HEK293 (cell line): ENCODE results near the gene DPM2.

ENCODE experiments used
- CTCF ChIA-PET: fragments of 350-600 bp; formaldehyde crosslinking; extraction: SDS; loops from one replicate; lab custom pipeline; 2021; ENCODE audit warnings: antibody characterized with exemption; lab: Yijun Ruan, JAX
- POLR2A ChIA-PET: fragments of 300-600 bp; formaldehyde crosslinking; extraction: SDS; loops from one replicate; lab custom pipeline; 2020; ENCODE audit warnings: antibody characterized with exemption, inconsistent platforms; lab: Yijun Ruan, JAX
- H3K27ac ChIP-seq: fragments of 200-500 bp; sonication (Bioruptor generic); 2 replicates; pipeline ENCODE4 v1.5.1; 2014; ENCODE audit warnings: low read depth, low read length, control low read depth, inconsistent platforms; ENCODE audit errors: extremely low read depth
- H3K36me3 ChIP-seq, 2 experiments: fragments of 200-500 bp in 1 of 2; sonication (Bioruptor generic) in 1 of 2; 1 replicate in 1 of 2; 2 replicates in 1 of 2; pipeline ENCODE4 v1.5.1; 2014 to 2017; ENCODE audit warnings: inconsistent platforms in 2 of 2, low read length in 2 of 2; ENCODE audit not compliant: control insufficient read depth in 2 of 2, insufficient read depth in 1 of 2
- H3K4me1 ChIP-seq: fragments of 200-500 bp; sonication (Bioruptor generic); 2 replicates; pipeline ENCODE4 v1.5.1; 2014; ENCODE audit warnings: mild to moderate bottlenecking, low read length, inconsistent platforms; ENCODE audit not compliant: control insufficient read depth, insufficient read depth
- H3K4me3 ChIP-seq: 2 replicates; pipeline ENCODE4 v1.5.1; 2011; ENCODE audit warnings: low read depth, mild to moderate bottlenecking, control low read depth, low read length, moderate library complexity
- H3K9me3 ChIP-seq: fragments of 200-500 bp; sonication (Bioruptor generic); 2 replicates; pipeline ENCODE4 v1.5.1; 2014; ENCODE audit warnings: low read depth, low read length, inconsistent platforms; ENCODE audit not compliant: control insufficient read depth, insufficient read depth
- GLIS1 ChIP-seq: fragments of 450-650 bp; formaldehyde crosslinking; IDR thresholded peaks from 2 replicates; pipeline ENCODE4 v1.5.1; 2016; ENCODE audit warnings: missing biosample characterization, missing genetic modification characterization
- KLF8 ChIP-seq: fragments of 450-650 bp; formaldehyde crosslinking; IDR thresholded peaks from 2 replicates; pipeline ENCODE4 v1.5.1; 2016; ENCODE audit warnings: missing biosample characterization, missing genetic modification characterization
- OVOL3 ChIP-seq: fragments of 450-650 bp; formaldehyde crosslinking; IDR thresholded peaks from 2 replicates; pipeline ENCODE4 v1.5.1; 2016; ENCODE audit warnings: missing biosample characterization, missing genetic modification characterization
- TCF7L2 ChIP-seq: IDR thresholded peaks from 2 replicates; pipeline ENCODE4 v1.6.1; 2011; ENCODE audit warnings: low read depth, mild to moderate bottlenecking, inconsistent platforms, low read length, moderate library complexity, borderline replicate concordance
- ZBTB1 ChIP-seq: fragments of 450-650 bp; formaldehyde crosslinking; IDR thresholded peaks from 2 replicates; pipeline ENCODE4 v1.5.1; 2016; ENCODE audit warnings: missing biosample characterization, missing genetic modification characterization
- ZBTB49 ChIP-seq: fragments of 450-650 bp; formaldehyde crosslinking; IDR thresholded peaks from 2 replicates; pipeline ENCODE4 v1.5.1; 2016; ENCODE audit warnings: missing biosample characterization, missing genetic modification characterization, low read depth
- ZBTB7A ChIP-seq: fragments of 450-650 bp; formaldehyde crosslinking; IDR thresholded peaks from 2 replicates; pipeline ENCODE4 v1.5.1; 2016; ENCODE audit warnings: low read depth, missing biosample characterization, missing genetic modification characterization
- ZBTB8A ChIP-seq: fragments of 450-650 bp; formaldehyde crosslinking; IDR thresholded peaks from 2 replicates; pipeline ENCODE4 v1.5.1; 2016; ENCODE audit warnings: missing biosample characterization, missing genetic modification characterization
- ZEB2 ChIP-seq: fragments of 450-650 bp; formaldehyde crosslinking; IDR thresholded peaks from 2 replicates; pipeline ENCODE4 v1.5.1; 2016; ENCODE audit warnings: missing biosample characterization, missing genetic modification characterization
- ZFHX2 ChIP-seq: fragments of 450-650 bp; formaldehyde crosslinking; conservative IDR thresholded peaks from 2 replicates; pipeline ENCODE4 v1.5.1; 2016; ENCODE audit warnings: missing biosample characterization, missing genetic modification characterization
- ZFP3 ChIP-seq: fragments of 450-650 bp; formaldehyde crosslinking; IDR thresholded peaks from 2 replicates; pipeline ENCODE4 v1.5.1; 2016; ENCODE audit warnings: low read depth, missing biosample characterization, missing genetic modification characterization
- ZFP41 ChIP-seq: fragments of 450-650 bp; formaldehyde crosslinking; IDR thresholded peaks from 2 replicates; pipeline ENCODE4 v1.5.1; 2016; ENCODE audit warnings: missing biosample characterization, missing genetic modification characterization, borderline replicate concordance
- ZFP69B ChIP-seq: fragments of 450-650 bp; formaldehyde crosslinking; IDR thresholded peaks from 2 replicates; pipeline ENCODE4 v1.5.1; 2016; ENCODE audit warnings: missing biosample characterization, missing genetic modification characterization
- ZIC2 ChIP-seq: fragments of 450-650 bp; formaldehyde crosslinking; IDR thresholded peaks from 2 replicates; pipeline ENCODE4 v1.5.1; 2016; ENCODE audit warnings: missing biosample characterization, missing genetic modification characterization
- ZNF10 ChIP-seq: fragments of 450-650 bp; formaldehyde crosslinking; IDR thresholded peaks from 2 replicates; pipeline ENCODE4 v1.5.1; 2017; ENCODE audit warnings: missing biosample characterization, missing genetic modification characterization
- ZNF2 ChIP-seq: fragments of 450-650 bp; formaldehyde crosslinking; IDR thresholded peaks from 2 replicates; pipeline ENCODE4 v1.5.1; 2016; ENCODE audit warnings: missing biosample characterization, missing genetic modification characterization
- ZNF266 ChIP-seq: fragments of 450-650 bp; formaldehyde crosslinking; IDR thresholded peaks from 2 replicates; pipeline ENCODE4 v1.5.1; 2016; ENCODE audit warnings: missing biosample characterization, missing genetic modification characterization, low read depth
- ZNF335 ChIP-seq: fragments of 450-650 bp; formaldehyde crosslinking; conservative IDR thresholded peaks from 2 replicates; pipeline ENCODE4 v1.5.1; 2016; ENCODE audit warnings: missing biosample characterization, missing genetic modification characterization
- ZNF350 ChIP-seq: fragments of 450-650 bp; formaldehyde crosslinking; IDR thresholded peaks from 2 replicates; pipeline ENCODE4 v1.5.0; 2017; ENCODE audit warnings: missing biosample characterization, mild to moderate bottlenecking, missing genetic modification characterization
- ZNF530 ChIP-seq: fragments of 450-650 bp; formaldehyde crosslinking; IDR thresholded peaks from 2 replicates; pipeline ENCODE4 v1.5.1; 2016; ENCODE audit warnings: low read depth, missing biosample characterization, missing genetic modification characterization
- ZNF600 ChIP-seq: fragments of 450-650 bp; formaldehyde crosslinking; IDR thresholded peaks from 2 replicates; pipeline ENCODE4 v1.5.1; 2016; ENCODE audit warnings: missing biosample characterization, missing genetic modification characterization
- ZNF654 ChIP-seq: fragments of 450-650 bp; formaldehyde crosslinking; IDR thresholded peaks from 2 replicates; pipeline ENCODE4 v1.5.1; 2016; ENCODE audit warnings: low read depth, missing biosample characterization, missing genetic modification characterization
- ZXDB ChIP-seq: fragments of 450-650 bp; formaldehyde crosslinking; IDR thresholded peaks from 2 replicates; pipeline ENCODE4 v1.5.1; 2016; ENCODE audit warnings: missing biosample characterization, missing genetic modification characterization
- TF ChIP-seq, protein P1 (sequence below): fragments of 450-650 bp; formaldehyde crosslinking; IDR thresholded peaks from 2 replicates; pipeline ENCODE4 v1.5.1; 2016; ENCODE audit warnings: missing biosample characterization, missing genetic modification characterization
- TF ChIP-seq, protein P2 (sequence below): fragments of 450-650 bp; formaldehyde crosslinking; IDR thresholded peaks from 2 replicates; pipeline ENCODE4 v1.5.1; 2017; ENCODE audit warnings: missing biosample characterization, mild to moderate bottlenecking, missing genetic modification characterization, moderate library complexity
- TF ChIP-seq, protein P3 (sequence below): fragments of 450-650 bp; formaldehyde crosslinking; IDR thresholded peaks from 2 replicates; pipeline ENCODE4 v1.5.1; 2016; ENCODE audit warnings: missing biosample characterization, missing genetic modification characterization, low read depth

Gene DPM2

DNA sequence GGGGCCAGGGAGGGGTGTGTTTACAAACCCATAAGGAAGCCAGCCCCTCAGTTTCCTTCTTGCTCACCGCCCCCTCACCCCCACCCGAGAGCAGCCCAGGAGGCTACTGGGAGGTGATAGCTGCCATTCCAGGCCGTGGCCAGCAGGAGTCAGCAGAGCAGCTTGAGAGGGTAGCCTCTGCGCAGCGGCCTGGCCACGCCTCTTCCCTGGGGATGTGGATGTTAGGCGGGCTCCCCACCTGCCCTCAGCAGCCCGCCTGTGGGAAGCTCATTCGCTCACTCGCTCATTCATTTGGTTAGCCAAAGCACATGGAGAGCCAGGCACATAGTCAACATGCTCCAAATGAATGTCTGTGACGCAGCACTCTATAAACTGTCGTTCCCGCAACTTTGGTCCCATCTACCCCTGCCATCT is 6.1 kb upstream of the DPM2 start (continued):
- TF ChIP-seq GLIS1 (peak; percentile 63), ZBTB8A (peak; percentile 19; the same call in 1 of the 2 replicates), TCF7L2 (no peak), ZIC2 (tag by site-specific recombination) (0 out of 2 replicates have a peak, but pooled peaks have one; percentile 19), ZNF350 (no peak), ZFHX2 (tag by site-specific recombination) (peak; percentile 52), ZNF10 (tag by site-specific recombination) (no peak), ZBTB49 (tag by site-specific recombination) (no peak)

DNA sequence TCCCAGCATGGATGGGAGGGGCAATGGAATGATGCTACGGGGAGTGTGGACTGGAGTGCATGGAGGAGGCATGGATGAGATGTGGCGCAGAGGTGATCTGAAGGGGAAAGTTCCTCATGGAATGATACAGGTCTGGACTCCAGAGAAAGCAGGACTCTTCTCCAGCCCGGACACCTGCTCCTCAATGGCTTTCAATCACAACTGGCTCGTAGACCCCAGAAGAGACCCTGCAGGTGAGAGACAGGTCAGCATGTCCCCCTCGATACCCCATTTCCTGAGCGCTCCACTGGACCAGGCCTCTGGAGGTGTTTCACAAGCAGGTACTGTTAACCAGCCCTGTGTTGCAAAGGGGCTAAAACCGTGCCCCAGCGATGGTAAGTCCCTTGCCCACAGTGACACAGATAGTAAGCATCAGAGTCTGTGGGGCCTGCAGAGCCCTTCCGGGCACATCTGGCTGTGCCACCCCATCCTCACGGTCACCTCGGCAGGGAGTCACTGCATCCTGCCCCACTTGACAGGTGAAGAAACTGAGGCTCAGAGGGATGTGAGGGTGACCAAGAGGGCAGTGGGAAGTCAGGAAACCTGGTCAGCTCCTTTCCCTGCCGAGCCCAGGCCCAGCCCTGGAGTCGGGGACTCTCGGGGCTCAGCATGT is 5.5 kb upstream of the DPM2 start:
- H3K9me3 ChIP-seq, result no peaks in the 10 kb centered on the region
- H3K27ac ChIP-seq, result no peak overlapping the region
- H3K4me1 ChIP-seq, result peaks cover 3% of the 10 kb centered on the region; the same call in 1 of the 2 replicates
- POLR2A ChIA-PET, result interaction anchor here (0.5 to 2.8 kb wide), 8 partner anchors 9 to 185 kb away, joined by 3 to 12 read pairs (median 4); partner anchors contain the start of gene EEIG1
- H3K4me3 ChIP-seq, result no peak overlapping the region
- H3K36me3 ChIP-seq, result peaks cover 0 to 35% of the 10 kb centered on the region in 2 experiments; a peak in 1 of 3 replicates
- CTCF ChIA-PET, result interaction anchor here (0.6 to 8.1 kb wide), 55 partner anchors 9 to 1527 kb away, joined by 3 to 165 read pairs (median 5); partner anchors contain the start of genes EEIG1, NAIF1, PIP5KL1 and TOR2A
- no peak for TF ChIP-seq ZFP3 (tag by site-specific recombination)
- TF ChIP-seq ZBTB7A (tag by site-specific recombination), result peak; percentile 75
- TF ChIP-seq ZNF530, result no peak
- TF ChIP-seq ZNF2 (tag by site-specific recombination), result peak; percentile 2; the same call in 1 of the 2 replicates
- no peak for TF ChIP-seq ZBTB1 (tag by site-specific recombination)
- TF ChIP-seq ZFP69B (tag by site-specific recombination), result peak; percentile 33; the same call in 1 of the 2 replicates
- no peak for TF ChIP-seq OVOL3 (tag by site-specific recombination)
- 0 out of 2 replicates have a peak, but pooled peaks have one; percentile 38 for TF ChIP-seq KLF8

DNA sequence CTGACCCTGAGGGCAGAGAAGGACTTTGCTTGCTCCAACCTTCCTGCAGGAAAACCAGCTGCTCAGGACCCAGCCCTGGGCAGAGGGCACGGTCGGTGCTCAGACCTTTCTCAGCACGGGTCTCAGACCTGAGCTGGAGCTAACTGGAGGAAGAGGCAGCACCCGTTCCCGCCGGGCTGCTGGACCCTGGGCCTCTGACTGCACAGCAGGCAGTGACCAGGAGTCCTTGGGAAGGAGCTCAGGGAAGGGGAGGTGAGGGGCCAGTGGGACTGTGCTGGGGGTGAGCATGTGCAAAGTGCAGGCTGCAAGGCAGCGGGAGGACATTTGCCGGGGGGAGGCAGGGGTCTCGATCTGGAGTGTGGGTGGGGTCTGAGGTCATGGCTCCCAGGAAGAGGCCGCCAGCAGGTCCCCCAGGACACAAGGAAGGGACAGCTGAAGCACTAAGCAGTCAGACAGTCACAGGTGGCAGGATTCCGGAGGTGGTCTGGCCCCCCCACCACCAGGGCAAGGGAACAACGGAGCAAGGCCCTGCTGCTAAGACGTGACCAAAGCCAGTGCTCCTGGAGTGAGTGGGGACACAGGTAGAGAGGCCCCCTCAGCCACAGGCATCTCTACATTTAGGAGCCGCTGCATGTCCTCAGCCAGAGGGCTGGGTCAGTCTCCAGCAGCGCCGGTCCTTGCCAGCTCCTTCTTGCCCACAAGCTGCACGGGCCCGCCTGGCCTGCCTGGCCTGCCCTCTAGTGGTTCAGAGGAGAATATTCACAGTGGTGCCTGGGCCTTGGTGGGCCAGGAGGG is 4.8 kb upstream of the DPM2 start:
- Histone ChIP-seq H3K9me3 (no peaks in the 10 kb centered on the region), H3K4me3 (no peak overlapping the region), H3K36me3 (peaks cover 0 to 35% of the 10 kb centered on the region in 2 experiments; a peak in 1 of 3 replicates), H3K27ac (no peak overlapping the region), H3K4me1 (peaks cover 3% of the 10 kb centered on the region; the same call in 1 of the 2 replicates)
- CTCF ChIA-PET, result interaction anchor here (0.6 to 8.1 kb wide), 42 partner anchors 8 to 509 kb away, joined by 3 to 165 read pairs (median 5); partner anchors contain the start of genes EEIG1, PIP5KL1 and TOR2A
- POLR2A ChIA-PET, result interaction anchor here (0.5 to 2.8 kb wide), 5 partner anchors 9 to 186 kb away, joined by 3 to 12 read pairs (median 3); partner anchors contain the start of gene EEIG1
- TF ChIP-seq ZFP41 (tag by site-specific recombination), result no peak
- no peak for TF ChIP-seq ZXDB (tag by site-specific recombination)
- peak; percentile 40 for TF ChIP-seq ZNF654
- TF ChIP-seq, protein P1, sequence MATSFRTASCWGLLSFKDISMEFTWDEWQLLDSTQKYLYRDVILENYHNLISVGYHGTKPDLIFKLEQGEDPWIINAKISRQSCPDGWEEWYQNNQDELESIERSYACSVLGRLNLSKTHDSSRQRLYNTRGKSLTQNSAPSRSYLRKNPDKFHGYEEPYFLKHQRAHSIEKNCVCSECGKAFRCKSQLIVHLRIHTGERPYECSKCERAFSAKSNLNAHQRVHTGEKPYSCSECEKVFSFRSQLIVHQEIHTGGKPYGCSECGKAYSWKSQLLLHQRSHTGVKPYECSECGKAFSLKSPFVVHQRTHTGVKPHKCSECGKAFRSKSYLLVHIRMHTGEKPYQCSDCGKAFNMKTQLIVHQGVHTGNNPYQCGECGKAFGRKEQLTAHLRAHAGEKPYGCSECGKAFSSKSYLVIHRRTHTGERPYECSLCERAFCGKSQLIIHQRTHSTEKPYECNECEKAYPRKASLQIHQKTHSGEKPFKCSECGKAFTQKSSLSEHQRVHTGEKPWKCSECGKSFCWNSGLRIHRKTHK, result no peak
- TF ChIP-seq ZNF266, result no peak
- TF ChIP-seq ZNF600 (tag by site-specific recombination), result 0 out of 2 replicates have a peak, but pooled peaks have one; percentile 14
- TF ChIP-seq, protein P2, sequence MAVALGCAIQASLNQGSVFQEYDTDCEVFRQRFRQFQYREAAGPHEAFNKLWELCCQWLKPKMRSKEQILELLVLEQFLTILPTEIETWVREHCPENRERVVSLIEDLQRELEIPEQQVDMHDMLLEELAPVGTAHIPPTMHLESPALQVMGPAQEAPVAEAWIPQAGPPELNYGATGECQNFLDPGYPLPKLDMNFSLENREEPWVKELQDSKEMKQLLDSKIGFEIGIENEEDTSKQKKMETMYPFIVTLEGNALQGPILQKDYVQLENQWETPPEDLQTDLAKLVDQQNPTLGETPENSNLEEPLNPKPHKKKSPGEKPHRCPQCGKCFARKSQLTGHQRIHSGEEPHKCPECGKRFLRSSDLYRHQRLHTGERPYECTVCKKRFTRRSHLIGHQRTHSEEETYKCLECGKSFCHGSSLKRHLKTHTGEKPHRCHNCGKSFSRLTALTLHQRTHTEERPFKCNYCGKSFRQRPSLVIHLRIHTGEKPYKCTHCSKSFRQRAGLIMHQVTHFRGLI (tag by site-specific recombination), result no peak
- TF ChIP-seq ZNF335, result no peak
- TF ChIP-seq, protein P3, sequence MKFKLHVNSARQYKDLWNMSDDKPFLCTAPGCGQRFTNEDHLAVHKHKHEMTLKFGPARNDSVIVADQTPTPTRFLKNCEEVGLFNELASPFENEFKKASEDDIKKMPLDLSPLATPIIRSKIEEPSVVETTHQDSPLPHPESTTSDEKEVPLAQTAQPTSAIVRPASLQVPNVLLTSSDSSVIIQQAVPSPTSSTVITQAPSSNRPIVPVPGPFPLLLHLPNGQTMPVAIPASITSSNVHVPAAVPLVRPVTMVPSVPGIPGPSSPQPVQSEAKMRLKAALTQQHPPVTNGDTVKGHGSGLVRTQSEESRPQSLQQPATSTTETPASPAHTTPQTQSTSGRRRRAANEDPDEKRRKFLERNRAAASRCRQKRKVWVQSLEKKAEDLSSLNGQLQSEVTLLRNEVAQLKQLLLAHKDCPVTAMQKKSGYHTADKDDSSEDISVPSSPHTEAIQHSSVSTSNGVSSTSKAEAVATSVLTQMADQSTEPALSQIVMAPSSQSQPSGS (tag by site-specific recombination), result no peak
- no peak for TF ChIP-seq ZEB2 (tag by site-specific recombination)
